NCI-H146 (cell line): Measurements from ENCODE around the gene COG7.
"Not testable (repeated sequence)": the region's sequence is repeated elsewhere in the genome, so short reads cannot be mapped to it uniquely, and the experiment has no call there.

ENCODE experiments used
- DNase-seq: peaks from one replicate; lab custom pipeline; 2025; lab: John Stamatoyannopoulos, UW

COG7 gene

DNA sequence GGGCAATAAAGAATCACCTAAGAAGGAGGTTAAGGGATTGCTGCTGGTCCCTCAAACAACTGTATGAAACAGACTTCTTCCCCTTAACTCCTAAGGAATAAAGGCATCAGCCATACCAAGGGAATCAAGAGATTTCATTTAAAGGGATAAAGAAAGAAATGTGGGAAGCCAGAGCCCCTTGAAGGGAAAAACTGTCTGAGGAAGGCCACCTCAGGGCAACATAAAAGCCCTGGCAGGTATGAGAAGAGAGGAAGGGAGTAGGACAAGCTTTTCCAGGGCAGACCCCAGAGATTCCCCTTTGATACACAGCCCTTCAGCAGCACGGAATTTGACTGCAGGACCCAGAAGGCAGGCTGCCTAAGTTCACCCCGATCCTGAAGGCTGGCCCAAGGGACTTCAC, 43.5 kb downstream of the COG7 start:
- no peak for DNase-seq

DNA sequence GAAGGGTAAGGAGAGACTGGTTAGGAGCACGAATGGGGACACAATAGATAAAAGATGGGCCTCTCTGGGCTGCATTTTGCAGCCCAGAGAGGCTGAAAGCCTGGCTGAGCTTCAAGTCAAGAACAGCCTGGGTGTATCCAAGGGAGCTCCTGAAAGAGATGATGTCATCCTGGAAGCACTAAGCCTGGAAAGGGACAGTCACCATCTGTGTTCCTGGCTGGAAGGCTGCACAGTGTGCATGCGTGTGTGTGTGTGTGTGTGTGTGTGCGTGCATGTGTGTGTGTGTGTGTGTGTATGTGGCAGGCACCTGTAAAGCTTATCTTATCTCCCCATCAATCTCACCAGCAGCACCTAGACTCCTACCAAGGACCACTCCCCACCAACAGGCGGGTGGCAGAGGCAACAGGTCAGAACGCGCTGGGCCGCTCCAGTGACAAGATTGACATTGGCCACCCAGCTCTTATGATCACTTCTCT, 44.1 kb downstream of the COG7 start:
- peak; percentile 37 for DNase-seq

DNA sequence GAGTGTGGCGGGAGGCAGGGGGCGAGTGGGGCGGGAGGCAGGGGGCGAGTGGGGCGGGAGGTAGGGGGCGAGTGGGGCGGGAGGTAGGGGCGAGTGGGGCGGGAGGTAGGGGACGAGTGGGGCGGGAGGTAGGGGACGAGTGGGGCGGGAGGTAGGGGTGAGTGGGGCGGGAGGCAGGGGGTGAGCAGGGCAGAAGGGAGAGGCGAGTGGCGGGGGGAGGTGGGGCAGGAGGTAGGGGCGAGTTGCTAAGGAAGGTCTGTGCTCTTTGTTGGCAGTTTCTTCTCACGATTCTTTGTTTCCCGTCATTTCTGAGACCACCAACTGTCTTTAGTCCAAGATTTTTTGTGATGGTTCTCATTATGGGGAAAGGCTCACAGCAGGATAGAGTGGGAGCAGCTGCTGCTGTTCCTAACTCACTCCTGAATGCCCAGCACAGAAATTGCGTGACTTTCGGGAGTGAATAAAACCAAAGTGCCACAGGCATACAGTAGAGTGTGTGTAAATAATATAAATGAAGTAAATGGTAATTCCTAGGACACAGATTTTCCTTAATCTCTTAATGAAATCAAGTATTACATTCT, 44.7 kb downstream of the COG7 start:
- DNase-seq, result peak; percentile 42

DNA sequence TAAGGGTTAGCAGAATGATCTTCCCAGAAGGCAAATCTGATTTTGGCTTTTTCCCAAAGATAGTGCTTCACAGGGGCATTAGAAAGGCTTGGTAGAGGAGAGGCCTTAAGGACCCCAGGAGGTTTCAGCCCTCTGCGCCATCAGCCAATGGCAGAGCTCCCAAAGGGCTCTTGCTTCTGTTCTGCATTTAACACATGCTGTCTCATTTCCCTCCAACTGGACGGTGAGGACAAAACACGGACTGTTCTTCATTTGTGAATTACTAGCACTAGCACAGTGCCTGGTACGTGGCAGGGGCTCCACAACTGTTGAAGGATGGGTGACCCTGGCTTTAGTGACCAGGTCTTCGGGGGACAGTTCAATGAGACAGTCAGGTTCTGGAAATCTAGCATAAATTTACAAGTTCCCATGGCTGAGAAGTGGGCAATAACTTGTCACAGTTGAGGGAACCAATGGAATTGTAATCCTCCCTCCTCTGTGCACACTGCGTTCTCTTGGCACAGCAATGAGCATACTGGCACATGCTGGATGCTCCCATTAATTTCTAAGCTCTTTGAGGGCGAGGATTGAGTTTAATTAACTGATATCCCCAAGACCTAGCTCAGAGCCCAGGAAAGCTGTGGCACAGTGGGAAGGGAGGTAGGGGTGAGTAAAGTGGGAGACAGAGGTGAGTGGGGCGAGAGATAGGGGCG, 45.4 kb downstream of the COG7 start:
- DNase-seq, result no peak

DNA sequence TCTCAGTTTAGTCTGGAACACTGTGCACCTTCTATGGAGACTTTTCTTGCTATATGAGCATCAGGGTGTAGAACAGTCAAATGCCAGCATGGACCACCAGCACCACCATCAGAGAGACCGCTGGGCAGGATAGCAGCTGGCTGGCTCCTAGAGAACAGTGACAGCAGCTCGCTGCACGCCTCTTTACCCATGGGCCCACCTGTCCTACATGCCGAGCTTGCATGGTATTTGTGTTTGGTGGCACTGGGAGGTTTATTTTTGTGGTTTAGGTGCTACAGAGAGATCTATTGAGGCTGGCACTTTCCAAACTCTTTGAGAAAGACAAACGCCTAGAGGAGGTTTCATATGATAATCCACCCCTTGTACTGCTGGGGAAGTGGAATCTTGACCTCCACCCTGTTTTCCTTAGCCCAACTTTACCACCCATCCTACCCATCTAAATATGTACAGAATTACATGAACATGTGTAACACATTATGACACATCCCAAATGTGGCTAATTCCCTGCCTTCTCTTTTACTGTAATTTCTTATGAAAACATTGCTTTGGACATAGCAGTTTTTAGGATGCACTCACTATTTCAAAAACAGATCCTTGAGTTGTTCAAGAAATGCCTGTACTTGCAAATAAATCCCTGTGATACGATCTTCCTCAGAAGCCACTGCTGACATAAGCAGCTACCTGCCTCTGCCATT, 46.3 kb downstream of the COG7 start:
- no peak for DNase-seq

DNA sequence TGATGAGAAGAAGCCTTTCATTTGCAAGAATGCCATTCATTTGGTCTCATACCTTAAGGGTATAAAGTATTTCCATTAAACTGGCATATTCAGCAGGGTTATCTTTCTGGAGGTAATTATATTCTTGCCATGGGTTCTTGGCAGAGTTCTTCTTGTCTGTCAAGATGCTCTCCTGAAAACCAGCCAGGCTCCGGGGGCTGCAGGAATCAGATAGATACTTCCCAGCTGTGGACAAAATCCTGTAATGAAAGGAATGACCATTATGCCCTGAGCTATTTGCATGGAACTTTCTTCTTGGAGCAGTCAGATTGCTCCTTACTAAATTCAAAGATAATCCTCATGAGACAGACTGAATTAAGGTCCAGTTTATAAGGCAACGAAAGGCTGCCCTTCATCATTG, 47.0 kb downstream of the COG7 start:
- DNase-seq, result no peak

DNA sequence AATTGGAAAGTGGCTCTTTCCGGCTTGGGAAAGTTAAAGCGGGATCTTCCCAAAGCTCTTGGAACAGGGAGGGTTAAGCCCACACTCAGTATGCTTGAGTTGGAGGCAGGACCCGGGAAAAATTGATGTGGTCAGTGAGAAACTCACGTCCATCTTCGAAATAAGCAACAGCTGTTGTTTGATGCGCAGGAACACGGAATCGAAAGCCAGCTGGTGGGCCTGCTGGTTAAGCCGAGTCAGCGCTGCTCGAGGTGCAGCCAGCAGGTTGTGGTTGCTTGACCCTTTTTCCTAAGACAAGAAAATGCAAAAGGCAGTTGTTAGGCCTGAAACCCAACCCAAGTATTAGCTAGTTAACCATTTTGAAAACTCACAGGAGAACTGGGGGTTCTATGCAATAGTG, 49.4 kb downstream of the COG7 start:
- DNase-seq, result no peak

DNA sequence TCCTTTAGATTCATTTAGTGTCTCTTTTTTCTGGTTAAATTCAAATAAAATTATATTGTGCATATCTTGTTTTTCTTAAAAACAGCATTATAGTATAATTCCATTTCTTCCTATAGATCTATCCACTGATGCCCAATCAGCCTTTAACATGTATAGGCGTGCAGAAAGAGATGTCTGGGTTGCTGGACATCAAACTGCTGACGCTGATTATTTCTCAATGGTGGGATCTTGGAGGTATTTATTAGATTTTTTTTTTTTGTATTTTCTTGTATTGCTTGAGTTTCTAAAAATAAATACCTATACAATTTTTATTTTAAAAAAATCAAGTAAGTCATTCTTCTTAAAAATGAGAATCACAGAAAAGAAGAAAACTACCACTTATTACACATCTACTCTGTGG, 50.9 kb downstream of the COG7 start:
- no peak for DNase-seq

DNA sequence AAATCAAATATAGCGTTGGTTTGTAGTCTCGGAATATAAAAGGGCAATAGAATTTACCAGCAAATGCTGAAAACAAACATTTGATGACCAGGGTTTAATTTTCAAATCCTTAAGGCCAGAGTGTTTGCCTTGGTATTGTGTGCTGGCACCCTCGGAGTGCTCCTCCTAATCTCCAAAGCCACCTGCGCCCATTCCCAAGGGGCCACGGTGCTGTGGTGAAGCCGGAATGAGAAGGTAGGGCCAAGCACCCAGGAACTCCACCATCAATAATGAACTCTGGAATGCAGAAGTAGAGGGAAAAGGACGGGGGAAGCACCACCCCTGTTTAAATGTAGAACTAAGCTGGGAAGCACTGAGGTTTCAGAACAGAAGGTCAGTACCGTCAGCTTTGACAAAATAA, 51.9 kb downstream of the COG7 start:
- DNase-seq, result no peak

DNA sequence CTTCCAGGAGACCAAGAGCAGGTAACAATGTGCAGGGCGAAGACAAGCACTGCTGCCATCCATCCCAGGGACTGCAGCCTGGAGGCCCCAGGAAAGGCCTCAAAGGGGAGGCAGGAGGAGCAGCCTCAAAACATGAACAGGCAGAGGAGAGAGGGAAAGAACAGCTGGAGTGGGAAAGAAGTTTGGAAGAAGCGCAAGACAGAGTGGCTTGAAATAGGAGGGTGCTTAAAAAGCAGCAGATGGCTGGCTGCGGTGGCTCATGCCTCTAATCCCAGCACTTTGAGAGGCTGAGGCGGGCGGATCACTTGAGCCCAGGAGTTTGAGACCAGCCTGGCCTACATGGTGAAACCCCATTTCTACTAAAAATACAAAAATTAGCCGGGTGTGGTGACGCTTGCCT, 52.5 kb downstream of the COG7 start:
- not testable (repeated sequence) for DNase-seq

DNA sequence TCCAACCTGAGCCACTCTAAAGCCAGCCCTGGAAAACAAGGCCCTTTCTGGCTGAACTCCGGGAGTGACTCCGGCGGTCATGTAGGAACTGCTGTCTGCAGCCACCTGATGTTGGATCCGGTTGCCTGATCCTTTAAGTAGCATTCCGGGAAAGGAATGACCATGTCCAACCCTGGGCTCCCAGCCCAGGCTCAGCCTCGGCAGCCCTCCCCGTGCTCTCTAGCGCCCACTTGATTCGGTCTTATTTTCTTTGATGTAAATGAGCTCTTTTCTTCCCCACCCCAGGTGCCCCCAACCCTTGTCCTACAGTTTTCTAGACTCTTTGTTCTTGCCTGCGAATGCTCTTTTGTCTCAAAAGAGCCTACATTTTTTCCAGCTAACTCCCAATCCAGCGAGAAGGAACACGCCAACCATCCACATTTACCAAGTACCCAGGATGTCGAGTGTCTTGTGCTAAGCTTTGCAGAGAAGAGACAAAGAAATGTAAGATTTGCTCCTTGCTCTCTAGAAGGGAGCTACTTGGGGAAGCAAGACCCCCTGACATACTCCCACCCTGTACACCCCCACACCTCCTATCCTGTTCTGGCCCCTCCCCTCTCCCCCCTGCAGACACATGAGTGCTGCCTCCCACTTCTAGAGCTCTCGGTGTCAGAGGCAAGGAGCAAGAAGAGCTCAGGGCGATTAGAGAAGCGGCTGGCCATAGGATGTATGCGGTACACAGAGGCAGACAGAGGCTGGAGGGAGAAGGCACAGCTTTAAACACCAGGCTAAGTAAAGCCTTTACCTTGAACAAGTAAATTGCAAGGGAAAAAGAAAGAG, 53.8 kb downstream of the COG7 start:
- no peak for DNase-seq

DNA sequence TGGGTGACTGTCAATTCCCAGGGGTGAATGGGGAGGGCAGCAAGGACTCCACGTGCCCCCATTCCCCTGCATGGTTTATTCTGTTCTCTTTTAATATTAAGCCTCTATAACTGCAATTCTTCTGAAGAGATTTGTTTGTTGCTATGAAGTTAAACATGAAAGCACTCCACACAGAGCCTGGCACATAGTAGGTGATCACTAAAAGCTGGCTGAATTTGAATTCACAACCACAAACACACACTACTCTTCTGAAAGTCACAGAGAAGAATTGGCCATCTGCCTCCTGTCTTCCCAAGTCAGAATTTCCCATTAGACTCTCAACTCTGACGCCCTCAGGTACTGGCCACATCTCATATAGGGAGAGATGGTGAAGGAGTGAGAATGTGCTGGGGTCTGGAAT, 55.5 kb downstream of the COG7 start:
- DNase-seq, result no peak

DNA sequence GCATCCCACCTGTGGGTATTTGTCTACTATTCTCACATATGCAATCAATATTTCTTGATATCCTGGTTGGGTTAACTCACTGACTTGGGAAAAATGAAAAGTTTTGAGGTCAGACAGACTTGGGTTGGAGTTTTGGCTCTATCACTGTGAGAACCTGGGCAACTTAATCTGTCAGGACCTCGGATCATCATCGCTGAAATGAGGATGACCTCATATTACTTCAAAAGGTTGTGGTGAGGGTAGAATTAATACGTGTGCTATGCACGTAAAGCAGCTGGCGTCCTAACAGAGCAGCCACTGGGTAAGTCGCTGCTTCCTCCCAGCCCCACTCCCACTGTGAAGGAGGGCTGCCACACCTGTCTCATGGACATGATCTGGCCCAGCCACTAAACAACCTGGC, 57.3 kb downstream of the COG7 start:
- DNase-seq, result no peak

DNA sequence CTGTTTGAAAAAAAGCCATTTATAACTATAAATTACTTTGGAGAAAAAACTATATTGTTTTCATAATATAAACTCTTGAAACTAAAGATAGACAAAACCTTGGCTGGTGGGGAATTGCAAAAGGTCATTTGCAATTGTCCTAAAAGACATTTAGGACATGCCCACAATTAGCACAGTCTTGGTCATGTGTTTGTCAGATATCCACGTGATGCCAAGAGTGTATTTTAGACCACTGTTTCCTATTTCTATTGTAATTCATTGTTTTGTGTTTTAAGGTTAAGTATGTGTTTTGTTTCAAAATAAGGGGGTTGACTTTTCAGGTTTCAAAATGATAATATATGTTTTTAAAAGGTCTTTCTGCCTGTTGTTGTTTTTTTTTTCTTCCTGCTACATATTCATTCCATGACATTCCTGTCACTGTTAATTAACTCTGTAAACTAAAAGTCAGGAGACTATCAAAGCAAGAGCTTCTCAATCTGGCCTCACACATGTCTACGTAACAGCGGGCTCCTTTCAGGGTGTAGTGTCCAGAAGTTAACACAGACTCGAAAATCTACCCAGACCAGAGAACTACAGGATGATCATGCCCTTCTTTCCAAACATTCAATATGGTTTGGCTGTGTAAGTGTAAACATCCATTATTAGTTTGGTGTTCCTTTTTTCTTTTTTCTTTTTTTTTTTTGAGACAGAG, 58.7 kb downstream of the COG7 start:
- DNase-seq, result no peak

DNA sequence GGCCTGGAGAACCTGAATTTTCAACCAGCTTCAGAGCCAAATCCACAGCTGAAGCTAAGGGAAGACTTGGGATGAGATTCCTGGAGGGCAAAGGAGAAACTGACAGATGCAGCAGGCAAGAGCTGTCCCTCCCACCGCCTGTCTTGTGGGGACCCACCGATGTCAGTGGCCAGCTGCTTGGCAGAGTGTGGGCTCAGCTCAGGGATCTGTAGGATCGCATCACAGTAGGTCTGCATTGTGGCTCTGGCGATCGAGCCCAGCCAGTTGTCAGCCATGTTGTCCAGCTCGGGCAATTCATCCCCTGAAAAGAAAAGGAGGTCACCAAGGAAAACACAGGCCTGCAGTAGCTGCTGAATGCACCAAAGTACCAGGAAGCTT, 60.8 kb downstream of the COG7 start:
- no peak for DNase-seq

DNA sequence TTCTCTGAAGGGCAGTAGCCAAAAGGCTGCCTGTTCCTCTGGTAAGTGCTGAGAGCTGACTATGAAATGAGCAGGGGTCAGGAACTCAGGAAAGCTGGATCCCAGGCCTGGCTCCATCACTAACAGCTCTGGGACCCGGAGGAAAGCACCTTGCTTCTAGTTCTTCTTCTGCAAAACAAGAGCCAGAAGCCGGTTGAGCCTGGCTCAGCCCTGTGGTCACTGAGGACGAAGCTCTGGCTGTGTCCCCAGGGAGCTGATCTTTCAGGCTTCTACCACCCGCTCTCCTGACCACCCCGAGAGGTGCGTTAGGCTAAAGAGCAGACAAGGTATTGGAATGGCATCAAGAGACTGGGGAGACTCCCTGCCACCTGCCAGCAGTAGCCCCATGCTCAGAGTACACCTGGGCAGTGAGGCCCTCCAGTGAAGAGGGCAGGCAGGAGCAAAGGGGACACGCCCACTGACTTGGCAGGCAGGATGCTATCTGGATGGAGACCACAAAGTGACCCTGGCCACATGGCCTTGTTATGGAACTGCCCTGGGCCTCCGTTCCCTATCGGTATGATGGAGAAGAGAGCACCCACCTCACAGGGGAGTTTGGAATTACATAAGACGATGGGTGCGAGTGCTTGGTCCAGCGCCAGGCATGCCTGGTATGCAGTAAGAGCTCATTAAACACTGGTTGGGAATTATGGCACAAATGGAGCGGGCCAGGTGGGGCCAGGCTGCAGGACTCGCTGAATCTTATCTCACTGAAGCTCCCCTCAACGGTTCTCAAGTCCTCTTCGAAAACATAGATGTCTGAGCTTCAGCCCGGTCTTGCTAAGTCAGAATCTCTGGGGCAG, 61.4 kb downstream of the COG7 start:
- DNase-seq, result no peak

DNA sequence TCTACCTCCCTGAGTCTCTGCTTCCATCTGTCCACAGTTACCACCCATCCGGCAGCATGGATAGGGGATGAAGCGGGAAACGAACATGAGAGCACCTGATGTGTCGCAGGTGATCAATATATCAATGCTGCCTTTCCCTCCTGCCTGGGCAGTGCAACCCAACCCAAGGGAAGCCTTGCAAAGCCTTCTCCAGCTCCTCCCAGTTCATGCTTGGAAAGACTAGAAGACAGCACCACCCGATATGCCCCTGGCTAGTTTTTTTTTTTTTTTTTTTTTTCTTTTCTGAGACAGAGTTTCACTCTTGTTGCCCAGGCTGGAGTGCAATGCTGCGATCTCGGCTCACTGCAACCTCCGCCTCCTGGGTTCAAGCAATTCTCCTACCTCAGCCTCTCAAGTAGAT, 63.1 kb downstream of the COG7 start:
- not testable (repeated sequence) for DNase-seq

DNA sequence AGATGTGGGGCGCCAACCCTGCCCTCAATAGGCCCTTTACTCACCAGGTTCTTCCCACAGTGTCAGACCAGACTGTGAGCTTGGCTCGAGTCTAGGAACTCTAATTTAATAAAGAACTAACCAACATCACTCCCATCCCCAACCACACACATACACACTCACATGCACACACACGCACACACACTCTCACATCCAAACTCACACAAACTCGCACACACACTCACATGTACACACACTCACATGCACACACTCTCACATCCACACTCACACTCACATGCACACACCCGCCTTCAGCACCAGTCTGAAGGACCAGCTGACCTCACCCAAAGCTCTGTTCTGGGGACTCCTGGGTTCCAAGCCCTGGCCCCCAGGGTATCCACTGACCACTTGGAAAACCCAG, 63.8 kb downstream of the COG7 start:
- DNase-seq, result no peak

DNA sequence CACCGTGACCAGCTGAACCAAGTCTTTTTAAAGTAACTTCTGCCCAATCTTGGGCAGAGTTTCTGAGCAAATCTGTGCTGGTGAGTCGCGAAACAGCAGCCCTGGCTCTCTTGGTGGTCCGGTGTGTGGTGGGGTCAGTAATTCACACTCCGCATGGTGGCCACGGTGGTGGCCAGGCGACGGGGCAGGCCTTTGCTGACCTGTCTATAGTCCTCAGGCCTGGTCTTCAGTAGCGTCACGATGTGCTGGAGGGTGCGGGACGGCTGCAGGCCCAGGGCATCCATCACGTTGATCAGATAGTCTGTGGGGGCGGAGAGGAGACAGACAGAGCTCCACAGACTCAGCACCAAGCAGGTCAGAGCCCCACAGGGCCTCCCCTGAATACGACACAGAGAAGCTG, 64.2 kb downstream of the COG7 start:
- no peak for DNase-seq

DNA sequence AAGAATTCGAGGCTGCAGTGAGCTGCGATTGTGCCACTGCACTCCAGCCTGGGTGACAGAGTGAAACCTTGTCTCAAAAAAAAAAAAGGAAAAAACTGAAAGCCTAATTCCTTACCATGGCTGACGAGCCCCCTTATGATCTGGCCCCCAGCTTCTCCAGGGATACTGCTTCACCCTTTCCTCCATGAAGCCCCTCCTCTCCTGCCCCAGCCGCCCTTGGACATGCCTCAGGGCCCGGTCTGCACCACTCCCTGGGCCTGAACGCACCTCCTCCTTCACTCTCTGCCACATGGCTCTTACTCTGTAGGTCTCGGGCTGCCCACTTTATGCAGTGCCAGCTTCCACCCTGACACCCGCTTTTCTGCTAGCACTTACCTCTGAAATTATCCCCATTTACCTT, 65.3 kb downstream of the COG7 start:
- no peak for DNase-seq

DNA sequence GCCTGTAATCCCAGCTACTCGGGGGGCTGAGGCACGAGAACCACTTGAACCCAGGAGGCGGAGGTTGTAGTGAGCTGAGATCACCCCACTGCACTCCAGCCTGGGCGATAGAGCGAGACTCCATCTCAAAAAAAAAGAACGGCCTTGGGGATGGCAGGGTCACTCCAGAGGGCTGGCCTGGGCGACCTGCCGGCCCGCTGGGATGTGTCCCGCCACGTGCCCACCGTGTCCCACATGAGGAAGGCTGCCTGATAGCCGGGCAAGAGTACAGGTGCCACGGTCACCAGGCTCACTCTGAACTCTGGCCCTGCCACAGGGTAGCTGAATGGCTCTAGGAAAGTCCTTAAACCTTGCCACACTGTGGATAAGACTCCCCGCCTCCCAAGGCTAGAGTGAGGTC, 67.5 kb downstream of the COG7 start:
- DNase-seq, result no peak
